H1 (cell line): ENCODE results near the gene ADGRL3. TPM values are rescaled to one million over a fixed set of nuclear protein-coding genes. Genes with fewer than 3 reads are reported as not detected.

Source experiments
- CTCF ChIA-PET: fragments of 300-600 bp; sonication (Branson Sonifier 250); formaldehyde crosslinking; loops from one replicate; lab custom pipeline; 2021; ENCODE audit not compliant: partially characterized antibody; lab: Charles Lee
- POLR2A ChIA-PET: fragments of 300-600 bp; sonication (Branson Sonifier 250); formaldehyde crosslinking; loops from one replicate; lab custom pipeline; 2021; ENCODE audit warnings: inconsistent platforms; ENCODE audit not compliant: partially characterized antibody; lab: Charles Lee
- DNase-seq, 2 experiments: peaks; one replicate each; pipeline versions ENCODE4 v3.0.0 to v3.0.0-alpha.2; 2010 to 2022; ENCODE audit warnings: low spot score in 2 of 2, low read depth in 1 of 2, mixed read lengths in 1 of 2
- FAIRE-seq: peaks from 2 replicates; lab custom pipeline; 2011; peaks lifted over from hg19 to GRCh38; lab: Jason Lieb, UNC
- H2AFZ ChIP-seq: 2 replicates; pipeline ENCODE4 v1.8.1; 2012; ENCODE audit warnings: low read length, inconsistent platforms
- H2AK5ac ChIP-seq: 2 replicates; pipeline ENCODE4 v1.6.1; 2013; ENCODE audit warnings: low read depth, low read length
- H2BK120ac ChIP-seq: replicated peaks from 2 replicates; pipeline ENCODE3; 2013; ENCODE audit warnings: low read depth, low read length, inconsistent platforms
- H2BK12ac ChIP-seq: 2 replicates; pipeline ENCODE4 v1.6.1; 2013; ENCODE audit warnings: low read depth, low read length
- H2BK15ac ChIP-seq: 2 replicates; pipeline ENCODE4 v1.6.1; 2013; ENCODE audit warnings: low read length
- H2BK20ac ChIP-seq: 2 replicates; pipeline ENCODE4 v1.6.1; 2013; ENCODE audit warnings: low read length
- H2BK5ac ChIP-seq: 2 replicates; pipeline ENCODE4 v1.6.1; 2013; ENCODE audit warnings: low read depth, low read length
- H3K14ac ChIP-seq: 2 replicates; pipeline ENCODE4 v1.6.1; 2013; ENCODE audit warnings: inconsistent platforms; ENCODE audit not compliant: insufficient read length
- H3K18ac ChIP-seq: 2 replicates; pipeline ENCODE4 v1.6.1; 2013; ENCODE audit warnings: low read length; ENCODE audit errors: extremely low read depth
- H3K23ac ChIP-seq: 2 replicates; pipeline ENCODE4 v1.6.1; 2013; ENCODE audit warnings: inconsistent platforms; ENCODE audit not compliant: insufficient read length
- H3K23me2 ChIP-seq: 2 replicates; pipeline ENCODE4 v1.6.1; 2013; ENCODE audit warnings: low read depth, low read length
- H3K27ac ChIP-seq: 2 replicates; pipeline ENCODE4 v1.6.1; 2011; ENCODE audit warnings: low read depth, low read length, inconsistent platforms
- H3K27me3 ChIP-seq, 4 experiments: replicated peaks in 1 of 4; 1 replicate in 1 of 4; 2 replicates in 3 of 4; pipeline versions ENCODE4 v1.6.1 to v1.8.1; 2011 to 2013; ENCODE audit warnings: low read length in 3 of 4, mild to moderate bottlenecking in 3 of 4, inconsistent platforms in 2 of 4, mixed read lengths in 2 of 4, moderate library complexity in 1 of 4; ENCODE audit not compliant: control insufficient read depth in 3 of 4, insufficient read depth in 3 of 4; ENCODE audit errors: extremely low read depth in 1 of 4
- H3K36me3 ChIP-seq, 4 experiments: 2 replicates each; pipeline versions ENCODE4 v1.6.1 to v1.8.1; 2011 to 2013; ENCODE audit warnings: mild to moderate bottlenecking in 4 of 4, low read length in 3 of 4, moderate library complexity in 2 of 4, control low read depth in 1 of 4, inconsistent platforms in 1 of 4; ENCODE audit not compliant: insufficient read depth in 4 of 4, control insufficient read depth in 2 of 4
- H3K4ac ChIP-seq: replicated peaks from 2 replicates; pipeline ENCODE3; 2013; ENCODE audit warnings: low read length, low read depth, mixed read lengths, inconsistent platforms; ENCODE audit not compliant: insufficient read length
- H3K4me1 ChIP-seq, 4 experiments: replicated peaks in 1 of 4; 1 replicate in 1 of 4; 2 replicates in 3 of 4; pipeline versions ENCODE4 v1.6.1 to v1.8.1; 2011 to 2013; ENCODE audit warnings: low read length in 3 of 4, inconsistent platforms in 2 of 4, mixed read lengths in 1 of 4; ENCODE audit not compliant: insufficient read depth in 4 of 4, control insufficient read depth in 3 of 4
- H3K4me2 ChIP-seq, 2 experiments: 2 replicates each; pipeline versions ENCODE4 v1.6.1 to v1.8.1; 2011 to 2013; ENCODE audit warnings: low read depth in 2 of 2, low read length in 2 of 2, control low read depth in 1 of 2, inconsistent platforms in 1 of 2, mild to moderate bottlenecking in 1 of 2; ENCODE audit not compliant: insufficient read depth in 1 of 2
- H3K4me3 ChIP-seq, 4 experiments: fragments of 200-600, 300-600 bp in 1 of 4; sonication (generic), shearing (Covaris generic), sonication (Bioruptor Twin) in 1 of 4; 2 replicates each; pipeline versions ENCODE4 v1.5.1 to v1.8.1; 2011 to 2016; ENCODE audit warnings: low read length in 4 of 4, low read depth in 3 of 4, control low read depth in 2 of 4, inconsistent platforms in 2 of 4, mild to moderate bottlenecking in 2 of 4, mixed read lengths in 1 of 4, moderate library complexity in 1 of 4; ENCODE audit not compliant: insufficient read depth in 2 of 4; ENCODE audit errors: extremely low read depth in 1 of 4
- H3K56ac ChIP-seq: replicated peaks from 2 replicates; pipeline ENCODE3; 2013; ENCODE audit warnings: low read depth, mild to moderate bottlenecking, mixed read lengths, low read length, inconsistent platforms; ENCODE audit not compliant: insufficient read length
- H3K79me1 ChIP-seq: 2 replicates; pipeline ENCODE4 v1.6.1; 2013; ENCODE audit warnings: low read depth, low read length, control low read depth
- H3K79me2 ChIP-seq, 2 experiments: 2 replicates each; pipeline versions ENCODE4 v1.6.1 to v1.8.1; 2012 to 2013; ENCODE audit warnings: low read length in 2 of 2, mild to moderate bottlenecking in 2 of 2, inconsistent platforms in 1 of 2; ENCODE audit not compliant: insufficient read depth in 2 of 2, control insufficient read depth in 1 of 2
- H3K9ac ChIP-seq, 4 experiments: replicated peaks in 1 of 4; 1 replicate in 1 of 4; 2 replicates in 3 of 4; pipeline versions ENCODE4 v1.6.1 to v1.8.1; 2011 to 2013; ENCODE audit warnings: low read depth in 3 of 4, low read length in 3 of 4, control low read depth in 2 of 4, mild to moderate bottlenecking in 2 of 4, moderate library complexity in 2 of 4, inconsistent platforms in 1 of 4; ENCODE audit errors: extremely low read depth in 1 of 4
- H3K9me3 ChIP-seq, 2 experiments: 2 replicates each; pipeline versions ENCODE4 v1.6.1 to v1.8.1; 2012 to 2013; ENCODE audit warnings: mild to moderate bottlenecking in 2 of 2, moderate library complexity in 2 of 2, control low read depth in 1 of 2, inconsistent platforms in 1 of 2, low read depth in 1 of 2, low read length in 1 of 2, mixed read lengths in 1 of 2; ENCODE audit not compliant: insufficient read depth in 2 of 2
- H4K20me1 ChIP-seq, 2 experiments: replicated peaks in 1 of 2; 2 replicates each; pipeline versions ENCODE3 to v1.8.1; 2011 to 2013; ENCODE audit warnings: inconsistent platforms in 2 of 2, low read length in 2 of 2, mild to moderate bottlenecking in 1 of 2; ENCODE audit not compliant: insufficient read depth in 2 of 2, control insufficient read depth in 1 of 2
- H4K5ac ChIP-seq: 2 replicates; pipeline ENCODE4 v1.6.1; 2013; ENCODE audit warnings: low read length, low read depth, mixed read lengths, inconsistent platforms; ENCODE audit not compliant: insufficient read length
- H4K8ac ChIP-seq: 2 replicates; pipeline ENCODE4 v1.8.0; 2013; ENCODE audit warnings: mild to moderate bottlenecking, moderate library complexity, low read length, inconsistent platforms; ENCODE audit not compliant: insufficient read depth; ENCODE audit errors: extremely low read depth
- H4K91ac ChIP-seq: replicated peaks from 2 replicates; pipeline ENCODE3; 2013; ENCODE audit warnings: low read length, mixed read lengths, inconsistent platforms; ENCODE audit not compliant: insufficient read length
- CBX8 ChIP-seq: fragments of 300-800, 300-1000 bp; sonication (generic); IDR thresholded peaks from 2 replicates; pipeline ENCODE4 v1.7.1; 2016; ENCODE audit warnings: low read depth, low read length, borderline replicate concordance
- EZH2 ChIP-seq: fragments of 200-600 bp; sonication (generic); IDR thresholded peaks from 2 replicates; pipeline ENCODE4 v1.7.1; 2012; ENCODE audit warnings: low read depth, mild to moderate bottlenecking, moderate library complexity, low read length, inconsistent platforms; ENCODE audit not compliant: severe bottlenecking
- GABPA ChIP-seq: IDR thresholded peaks from 2 replicates; pipeline ENCODE4 v1.6.1; 2011; ENCODE audit warnings: mild to moderate bottlenecking, low read length, moderate library complexity, borderline replicate concordance; ENCODE audit not compliant: insufficient read depth
- JUN ChIP-seq: IDR thresholded peaks from 2 replicates; pipeline ENCODE4 v1.6.1; 2011; ENCODE audit warnings: low read depth, mild to moderate bottlenecking, improper control_type of control experiment, low read length
- MAX ChIP-seq: IDR thresholded peaks from 2 replicates; pipeline ENCODE4 v1.6.1; 2012; ENCODE audit warnings: inconsistent platforms
- POLR2AphosphoS5 ChIP-seq: IDR thresholded peaks from 2 replicates; pipeline ENCODE4 v1.6.1; 2011; ENCODE audit warnings: low read depth, low read length
- TEAD4 ChIP-seq: IDR thresholded peaks from 2 replicates; pipeline ENCODE4 v1.6.1; 2012; ENCODE audit warnings: low read depth, low read length, inconsistent platforms, mixed read lengths
- polyA plus RNA-seq, 7 experiments: library from polyadenylated mRNA; depleted of rRNA in 3 of 7; stranded (reverse) in 5 of 7; unstranded in 2 of 7; fragments of >200 nt in 5 of 7; fragments of 200-250 nt in 2 of 7; gene quantifications; 1 replicate in 5 of 7; 2 replicates in 1 of 7; 4 replicates in 1 of 7; pipeline versions ENCODE4 v1.2.1 to v1.2.3, GENCODE V29; 2011 to 2013; ENCODE audit warnings: missing spikeins in 2 of 7, mixed read lengths in 2 of 7
- total RNA-seq: library from RNA; stranded (reverse); fragmentation: NEBNext Ultra II Directional; extraction: Animal tissue kit (Norgen Biotek cat#: 25700); gene quantifications from 2 replicates; pipeline ENCODE4 v1.2.1, GENCODE V29; 2021

ADGRL3 gene
- total and polyA plus RNA-seq, 2 of the 8 experiments (the other 6 are each of a cell fraction or from before 2014, with no cell fraction given) = 6.6 to 13.0 TPM

GRCh38 chr4:62119195-62119594 is 919.1 kb downstream of the ADGRL3 start:
- H2BK120ac ChIP-seq = no peak overlapping the region
- no peak overlapping the region for H4K5ac ChIP-seq
- no peaks in the 10 kb centered on the region for H3K23me2 ChIP-seq
- CTCF ChIA-PET = no interaction called here
- FAIRE-seq (no peak), DNase-seq (no peak)
- no peaks in the 10 kb centered on the region for H3K79me1 ChIP-seq
- no peak overlapping the region for H4K8ac ChIP-seq
- no peak overlapping the region for H3K4me2 ChIP-seq
- no peak overlapping the region for H3K4ac ChIP-seq
- no peaks in the 10 kb centered on the region for H3K36me3 ChIP-seq
- H3K14ac ChIP-seq = no peak overlapping the region
- POLR2A ChIA-PET = no interaction called here
- H3K23ac ChIP-seq = no peak overlapping the region
- no peak overlapping the region for H2AK5ac ChIP-seq
- no peak overlapping the region for H3K27ac ChIP-seq
- H3K18ac ChIP-seq = no peak overlapping the region
- no peak overlapping the region for H3K9ac ChIP-seq
- H3K27me3 ChIP-seq = no peaks in the 10 kb centered on the region
- no peaks in the 10 kb centered on the region for H3K4me1 ChIP-seq
- H3K9me3 ChIP-seq = no peaks in the 10 kb centered on the region
- H2AFZ ChIP-seq = no peak overlapping the region
- H3K79me2 ChIP-seq = no peaks in the 10 kb centered on the region
- TF ChIP-seq MAX (no peak), POLR2AphosphoS5 (no peak), GABPA (no peak), TEAD4 (no peak), EZH2 (no peak), CBX8 (no peak), JUN (no peak)
- no peak overlapping the region for H2BK12ac ChIP-seq
- H2BK20ac ChIP-seq = no peak overlapping the region
- H2BK5ac ChIP-seq = no peak overlapping the region
- H4K20me1 ChIP-seq = no peaks in the 10 kb centered on the region
- H3K56ac ChIP-seq = no peak overlapping the region
- H3K4me3 ChIP-seq = no peak overlapping the region
- no peak overlapping the region for H4K91ac ChIP-seq
- no peak overlapping the region for H2BK15ac ChIP-seq
